ENCODE measurements around the gene FAM110C. TPM values are rescaled to one million over a fixed set of nuclear protein-coding genes. Genes with fewer than 3 reads are reported as not detected.

Gene FAM110C
- total and polyA plus RNA-seq, 2 of the 8 experiments (the other 6 are each of a cell fraction or from before 2014, with no cell fraction given): 4.8 to 13.2 TPM

DNA sequence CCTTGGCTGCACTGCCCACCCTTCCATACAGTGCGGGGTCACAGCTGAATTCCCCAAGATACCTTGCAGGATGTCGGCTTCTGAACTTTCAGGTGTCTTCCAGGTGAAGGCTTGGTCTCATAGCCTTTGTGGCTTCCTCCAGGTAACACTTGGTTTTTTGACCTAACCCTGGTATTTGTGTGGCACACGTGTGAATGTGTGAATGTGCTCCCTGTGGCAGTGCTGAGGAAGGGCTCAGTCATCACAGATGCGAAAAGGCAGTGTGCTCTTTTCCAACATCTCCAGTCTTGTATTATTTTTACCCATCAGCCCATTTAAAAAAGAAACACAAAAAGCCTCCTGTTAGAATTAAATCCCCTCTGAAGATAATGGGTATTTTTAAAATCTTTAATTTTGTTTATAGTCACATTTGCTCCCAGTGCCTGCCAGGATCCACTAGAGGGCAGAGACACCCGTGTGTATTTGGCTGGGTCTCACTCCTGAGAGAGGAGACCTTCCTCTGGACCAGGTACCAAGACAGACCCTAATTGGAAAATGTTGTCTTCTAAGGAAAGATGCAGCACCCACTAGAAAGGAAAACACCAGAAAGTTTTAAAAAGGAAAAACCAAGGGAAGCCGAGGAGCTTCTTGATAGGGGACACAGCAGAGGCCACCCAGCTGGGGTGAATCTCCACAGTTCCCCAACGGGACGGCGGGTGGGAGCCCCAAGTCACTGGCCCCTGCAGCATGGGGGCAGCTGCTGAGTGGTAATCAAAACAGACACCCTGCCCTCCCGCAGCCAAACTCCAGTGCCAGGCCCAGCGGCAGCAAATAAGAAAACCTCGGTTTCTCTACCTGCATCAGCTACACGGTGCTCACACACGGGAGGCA is 27.7 kb downstream of the FAM110C start:
- 87% methylated on average over 13 of the region's 14 CpGs; no CpG with 5 or more reads in 1 of the 2 experiments for WGBS, 2 experiments (ENCODE audit: extremely low coverage in 1 of 2, insufficient coverage in 1 of 2, insufficient read length in 1 of 2, insufficient replicate concordance in 2 of 2, low coverage in 1 of 2, low lambda C conversion rate in 2 of 2, missing lambda C conversion rate in 1 of 2)
- ChIA-PET POLR2A (ENCODE audit: partially characterized antibody) (no interaction called here), CTCF (ENCODE audit: partially characterized antibody) (interaction anchor here (0.7 to 11.6 kb wide), 21 partner anchors 9 to 696 kb away, joined by 3 to 108 read pairs (median 4); no protein-coding TSS in a partner anchor)
- H3K27ac ChIP-seq (ENCODE audit: low read depth, low read length): no peak overlapping the region
- no peaks in the 10 kb centered on the region for H4K20me1 ChIP-seq (replicated peaks in 1 of 2; ENCODE audit: control insufficient read depth in 1 of 2, insufficient read depth in 2 of 2, low read length in 2 of 2)
- H2BK120ac ChIP-seq (replicated peaks; ENCODE audit: low read depth, low read length): no peak overlapping the region
- H3K4me3 ChIP-seq (ENCODE audit: extremely low read depth in 1 of 4, insufficient read depth in 2 of 4, low read depth in 3 of 4, low read length in 4 of 4): no peak overlapping the region
- H3K23me2 ChIP-seq (ENCODE audit: low read depth, low read length): no peaks in the 10 kb centered on the region
- H3K4me2 ChIP-seq (ENCODE audit: insufficient read depth in 1 of 2, low read depth in 2 of 2, low read length in 2 of 2): no peak overlapping the region
- peak overlapping the region; percentile 43; the same call in 1 of the 2 replicates for H2BK12ac ChIP-seq (ENCODE audit: low read depth, low read length)
- no peak overlapping the region for H3K14ac ChIP-seq (ENCODE audit: insufficient read length)
- no peaks in the 10 kb centered on the region for H3K36me3 ChIP-seq (ENCODE audit: control insufficient read depth in 2 of 4, insufficient read depth in 4 of 4, low read length in 3 of 4)
- H3K79me2 ChIP-seq (ENCODE audit: control insufficient read depth in 1 of 2, insufficient read depth in 2 of 2, low read length in 2 of 2): no peaks in the 10 kb centered on the region
- no peaks in the 10 kb centered on the region for H3K27me3 ChIP-seq (replicated peaks in 1 of 4; ENCODE audit: control insufficient read depth in 3 of 4, extremely low read depth in 1 of 4, insufficient read depth in 3 of 4, low read length in 3 of 4)
- H3K9me3 ChIP-seq (ENCODE audit: insufficient read depth in 2 of 2, low read depth in 1 of 2, low read length in 1 of 2): 0 out of 4 replicates have a peak, but pooled peaks cover 0 to 2% of the 10 kb centered on the region in 2 experiments
- H3K9ac ChIP-seq (replicated peaks in 1 of 4; ENCODE audit: extremely low read depth in 1 of 4, low read depth in 3 of 4, low read length in 3 of 4): no peak overlapping the region
- H2AFZ ChIP-seq (ENCODE audit: low read length): no peak overlapping the region
- H3K18ac ChIP-seq (ENCODE audit: extremely low read depth, low read length): no peak overlapping the region
- H4K91ac ChIP-seq (replicated peaks; ENCODE audit: insufficient read length, low read length): peak overlapping the region; percentile 42
- FAIRE-seq: no peak
- TF ChIP-seq RXRA (IDR thresholded peaks at IDR 0.05; ENCODE audit: insufficient read depth, low read depth, low read length): no peak
- TF ChIP-seq RAD21 (IDR thresholded peaks at IDR 0.05 in 1 of 2, conservative IDR thresholded peaks at IDR 0.05 in 1 of 2; ENCODE audit: low read depth in 2 of 2, low read length in 2 of 2): peak; percentile 75 to 79
- TF ChIP-seq, protein P1, sequence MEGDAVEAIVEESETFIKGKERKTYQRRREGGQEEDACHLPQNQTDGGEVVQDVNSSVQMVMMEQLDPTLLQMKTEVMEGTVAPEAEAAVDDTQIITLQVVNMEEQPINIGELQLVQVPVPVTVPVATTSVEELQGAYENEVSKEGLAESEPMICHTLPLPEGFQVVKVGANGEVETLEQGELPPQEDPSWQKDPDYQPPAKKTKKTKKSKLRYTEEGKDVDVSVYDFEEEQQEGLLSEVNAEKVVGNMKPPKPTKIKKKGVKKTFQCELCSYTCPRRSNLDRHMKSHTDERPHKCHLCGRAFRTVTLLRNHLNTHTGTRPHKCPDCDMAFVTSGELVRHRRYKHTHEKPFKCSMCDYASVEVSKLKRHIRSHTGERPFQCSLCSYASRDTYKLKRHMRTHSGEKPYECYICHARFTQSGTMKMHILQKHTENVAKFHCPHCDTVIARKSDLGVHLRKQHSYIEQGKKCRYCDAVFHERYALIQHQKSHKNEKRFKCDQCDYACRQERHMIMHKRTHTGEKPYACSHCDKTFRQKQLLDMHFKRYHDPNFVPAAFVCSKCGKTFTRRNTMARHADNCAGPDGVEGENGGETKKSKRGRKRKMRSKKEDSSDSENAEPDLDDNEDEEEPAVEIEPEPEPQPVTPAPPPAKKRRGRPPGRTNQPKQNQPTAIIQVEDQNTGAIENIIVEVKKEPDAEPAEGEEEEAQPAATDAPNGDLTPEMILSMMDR (IDR thresholded peaks at IDR 0.05; ENCODE audit: control extremely low read depth in 1 of 3, insufficient read depth in 1 of 3, low read depth in 1 of 3, low read length in 3 of 3): peak; percentile 27 to 64 (median 50)
- TF ChIP-seq POU5F1 (IDR thresholded peaks at IDR 0.05; ENCODE audit: low read depth, low read length): no peak
- H2BK5ac ChIP-seq (ENCODE audit: low read depth, low read length): no peak overlapping the region
- no peak overlapping the region for H3K4ac ChIP-seq (replicated peaks; ENCODE audit: insufficient read length, low read depth, low read length)
- H2AK5ac ChIP-seq (ENCODE audit: low read depth, low read length): no peak overlapping the region
- H3K79me1 ChIP-seq (ENCODE audit: low read depth, low read length): no peaks in the 10 kb centered on the region
- no peak overlapping the region for H4K8ac ChIP-seq (ENCODE audit: extremely low read depth, insufficient read depth, low read length)
- no peak overlapping the region for H3K23ac ChIP-seq (ENCODE audit: insufficient read length)
- H3K56ac ChIP-seq (replicated peaks; ENCODE audit: insufficient read length, low read depth, low read length): no peak overlapping the region
- H2BK15ac ChIP-seq (ENCODE audit: low read length): 0 out of 2 replicates have a peak overlapping the region, but pooled peaks have one; percentile 55
- no peak for DNase-seq (ENCODE audit: low read depth in 1 of 2, low spot score in 2 of 2)
- H4K5ac ChIP-seq (ENCODE audit: insufficient read length, low read depth, low read length): no peak overlapping the region
- H2BK20ac ChIP-seq (ENCODE audit: low read length): no peak overlapping the region
- H3K4me1 ChIP-seq (replicated peaks in 1 of 4; ENCODE audit: control insufficient read depth in 3 of 4, insufficient read depth in 4 of 4, low read length in 3 of 4): peaks cover 0 to 4% (median 0%) of the 10 kb centered on the region in 4 experiments; a peak in 3 of 7 replicates
